ENCODE data around the gene RAD51B. TPM values are rescaled to one million over a fixed set of nuclear protein-coding genes. Genes with fewer than 3 reads are reported as not detected.
"Not testable (repeated sequence)": the region's sequence is repeated elsewhere in the genome, so short reads cannot be mapped to it uniquely, and the experiment has no call there.

The RAD51B gene
- total RNA-seq, 2 donors from 2014 or later: 37.0 to 49.7 TPM

GRCh38 chr14:68081489-68081888 lies 261.9 kb downstream of the RAD51B start:
- Mint-ChIP-seq H3K36me3 (ENCODE audit: low read depth) (no peaks in the 10 kb centered on the region), H3K27ac (no peak overlapping the region), H3K9me3 (no peaks in the 10 kb centered on the region), H3K27me3 (no peaks in the 10 kb centered on the region), H3K4me1 (no peaks in the 10 kb centered on the region), H3K4me3 (no peak overlapping the region)
- ATAC-seq (replicated peaks): no peak

GRCh38 chr14:68082698-68083291 lies 263.2 kb downstream of the RAD51B start:
- Mint-ChIP-seq H3K9me3 (no peaks in the 10 kb centered on the region), H3K27me3 (no peaks in the 10 kb centered on the region), H3K4me1 (no peaks in the 10 kb centered on the region)

GRCh38 chr14:68084256-68084655 lies 264.7 kb downstream of the RAD51B start:
- Mint-ChIP-seq H3K9me3 (no peaks in the 10 kb centered on the region), H3K4me3 (no peak overlapping the region), H3K4me1 (peaks cover 6% of the 10 kb centered on the region), H3K27ac (no peak overlapping the region), H3K27me3 (no peaks in the 10 kb centered on the region), H3K36me3 (ENCODE audit: low read depth) (no peaks in the 10 kb centered on the region)
- ATAC-seq (replicated peaks): no peak

More at GRCh38 chr14:68082698-68083291, 263.2 kb downstream of the RAD51B start:
- no peak overlapping the region for H3K4me3 Mint-ChIP-seq
- ATAC-seq (replicated peaks): no peak
- H3K36me3 Mint-ChIP-seq (ENCODE audit: low read depth): no peaks in the 10 kb centered on the region
- no peak overlapping the region for H3K27ac Mint-ChIP-seq

GRCh38 chr14:68085742-68086141 lies 266.2 kb downstream of the RAD51B start:
- Mint-ChIP-seq H3K27me3 (no peaks in the 10 kb centered on the region), H3K27ac (no peak overlapping the region), H3K4me1 (peaks cover 6% of the 10 kb centered on the region), H3K9me3 (no peaks in the 10 kb centered on the region), H3K36me3 (ENCODE audit: low read depth) (no peaks in the 10 kb centered on the region), H3K4me3 (no peak overlapping the region)
- no peak for ATAC-seq (replicated peaks)

GRCh38 chr14:68088451-68088854 lies 268.9 kb downstream of the RAD51B start:
- ATAC-seq (replicated peaks): no peak
- no peaks in the 10 kb centered on the region for H3K36me3 Mint-ChIP-seq (ENCODE audit: low read depth)
- no peaks in the 10 kb centered on the region for H3K9me3 Mint-ChIP-seq
- H3K27ac Mint-ChIP-seq: no peak overlapping the region
- peaks cover 6% of the 10 kb centered on the region for H3K4me1 Mint-ChIP-seq
- no peaks in the 10 kb centered on the region for H3K27me3 Mint-ChIP-seq
- peak overlapping the region; percentile 9 for H3K4me3 Mint-ChIP-seq

- Mint-ChIP-seq H3K4me1 (peaks cover 6% of the 10 kb centered on the region), H3K27me3 (no peaks in the 10 kb centered on the region), H3K27ac (no peak overlapping the region), H3K4me3 (no peak overlapping the region), H3K9me3 (no peaks in the 10 kb centered on the region), H3K36me3 (ENCODE audit: low read depth) (no peaks in the 10 kb centered on the region)
- peak; percentile 49 for ATAC-seq (replicated peaks)
Measured at GRCh38 chr14:68089146-68089731, 269.7 kb downstream of the RAD51B start.

- peak; percentile 79 for ATAC-seq (replicated peaks)
- no peak overlapping the region for H3K4me3 Mint-ChIP-seq
- no peaks in the 10 kb centered on the region for H3K27me3 Mint-ChIP-seq
- no peaks in the 10 kb centered on the region for H3K36me3 Mint-ChIP-seq (ENCODE audit: low read depth)
- H3K9me3 Mint-ChIP-seq: peaks cover 5% of the 10 kb centered on the region
- H3K27ac Mint-ChIP-seq: no peak overlapping the region
- no peaks in the 10 kb centered on the region for H3K4me1 Mint-ChIP-seq
Measured at GRCh38 chr14:68094158-68094557, 274.6 kb downstream of the RAD51B start.

- no peaks in the 10 kb centered on the region for H3K36me3 Mint-ChIP-seq (ENCODE audit: low read depth)
- H3K27me3 Mint-ChIP-seq: no peaks in the 10 kb centered on the region
- no peak for ATAC-seq (replicated peaks)
- peaks cover 5% of the 10 kb centered on the region for H3K9me3 Mint-ChIP-seq
- H3K27ac Mint-ChIP-seq: no peak overlapping the region
- no peaks in the 10 kb centered on the region for H3K4me1 Mint-ChIP-seq
- no peak overlapping the region for H3K4me3 Mint-ChIP-seq
Measured at GRCh38 chr14:68094752-68095151, 275.2 kb downstream of the RAD51B start.

- no peak overlapping the region for H3K27ac Mint-ChIP-seq
- no peak overlapping the region for H3K4me3 Mint-ChIP-seq
- no peaks in the 10 kb centered on the region for H3K36me3 Mint-ChIP-seq (ENCODE audit: low read depth)
- ATAC-seq (replicated peaks): no peak
- no peaks in the 10 kb centered on the region for H3K4me1 Mint-ChIP-seq
- peaks cover 12% of the 10 kb centered on the region for H3K9me3 Mint-ChIP-seq
- H3K27me3 Mint-ChIP-seq: no peaks in the 10 kb centered on the region
Measured at GRCh38 chr14:68097727-68098126, 278.1 kb downstream of the RAD51B start.

- no peak for ATAC-seq (replicated peaks)
- no peaks in the 10 kb centered on the region for H3K36me3 Mint-ChIP-seq (ENCODE audit: low read depth)
- peaks cover 13% of the 10 kb centered on the region for H3K9me3 Mint-ChIP-seq
- H3K4me3 Mint-ChIP-seq: no peak overlapping the region
- no peaks in the 10 kb centered on the region for H3K27me3 Mint-ChIP-seq
- H3K27ac Mint-ChIP-seq: no peak overlapping the region
- H3K4me1 Mint-ChIP-seq: no peaks in the 10 kb centered on the region
Measured at GRCh38 chr14:68098834-68099233, 279.3 kb downstream of the RAD51B start.

- no peaks in the 10 kb centered on the region for H3K36me3 Mint-ChIP-seq (ENCODE audit: low read depth)
- peaks cover 13% of the 10 kb centered on the region for H3K9me3 Mint-ChIP-seq
- ATAC-seq (replicated peaks): no peak
- H3K4me1 Mint-ChIP-seq: no peaks in the 10 kb centered on the region
- H3K27ac Mint-ChIP-seq: no peak overlapping the region
- H3K4me3 Mint-ChIP-seq: no peak overlapping the region
- no peaks in the 10 kb centered on the region for H3K27me3 Mint-ChIP-seq
Measured at GRCh38 chr14:68099495-68100045, 280.0 kb downstream of the RAD51B start.

- H3K36me3 Mint-ChIP-seq (ENCODE audit: low read depth); H3K4me3 Mint-ChIP-seq; ATAC-seq (replicated peaks); H3K4me1 Mint-ChIP-seq; H3K27me3 Mint-ChIP-seq; H3K27ac Mint-ChIP-seq: not testable (repeated sequence)
- H3K9me3 Mint-ChIP-seq: peaks cover 13% of the 10 kb centered on the region
Measured at GRCh38 chr14:68101715-68102301, 282.2 kb downstream of the RAD51B start.

GRCh38 chr14:68103853-68104252 lies 284.3 kb downstream of the RAD51B start:
- H3K4me1 Mint-ChIP-seq: no peaks in the 10 kb centered on the region
- no peaks in the 10 kb centered on the region for H3K36me3 Mint-ChIP-seq (ENCODE audit: low read depth)
- ATAC-seq (replicated peaks): no peak
- peaks cover 8% of the 10 kb centered on the region for H3K9me3 Mint-ChIP-seq
- H3K27me3 Mint-ChIP-seq: no peaks in the 10 kb centered on the region
- no peak overlapping the region for H3K4me3 Mint-ChIP-seq
- no peak overlapping the region for H3K27ac Mint-ChIP-seq

GRCh38 chr14:68104518-68104917 lies 284.9 kb downstream of the RAD51B start:
- Mint-ChIP-seq H3K27ac (no peak overlapping the region), H3K27me3 (no peaks in the 10 kb centered on the region), H3K36me3 (ENCODE audit: low read depth) (no peaks in the 10 kb centered on the region), H3K9me3 (peaks cover 8% of the 10 kb centered on the region), H3K4me1 (no peaks in the 10 kb centered on the region), H3K4me3 (no peak overlapping the region)
- no peak for ATAC-seq (replicated peaks)

GRCh38 chr14:68105816-68106215 lies 286.2 kb downstream of the RAD51B start:
- Mint-ChIP-seq H3K4me3 (no peak overlapping the region), H3K9me3 (peaks cover 4% of the 10 kb centered on the region), H3K4me1 (peaks cover 6% of the 10 kb centered on the region), H3K27ac (no peak overlapping the region), H3K36me3 (ENCODE audit: low read depth) (no peaks in the 10 kb centered on the region), H3K27me3 (no peaks in the 10 kb centered on the region)
- ATAC-seq (replicated peaks): no peak

Data from activated T-helper 17 cell treated with anti-CD3 and anti-CD28 coated beads, Interleukin-2, amount 50 U/mL, for 72 hours (primary cell).